ENCODE data around the gene SLX4IP.

Gene SLX4IP

GRCh38 chr20:10676518-10676917 is 241.4 kb downstream of the SLX4IP start:
- TF ChIP-seq CREB1 (IDR thresholded peaks at IDR 0.05; ENCODE audit: low read depth), result no peak
